ENCODE measurements around the gene MRAP.
A peak's percentile ranks its signal among the peaks of the same experiment; 100 is the strongest.
"Not testable (repeated sequence)": the region's sequence is repeated elsewhere in the genome, so short reads cannot be mapped to it uniquely, and the experiment has no call there.

Gene MRAP

GRCh38 chr21:32298658-32299081, at the start of gene MRAP:
Gene MRAP (plus strand): TSS chr21:32298855. CDS start chr21:32298972, 117 bp downstream.
- no peak for DNase-seq (ENCODE audit: extremely low read depth in 1 of 2, low read depth in 1 of 2)

- no peak for DNase-seq (ENCODE audit: extremely low read depth in 1 of 2, low read depth in 1 of 2)
Observed at GRCh38 chr21:32249511-32250280, 49.0 kb upstream of the MRAP start.

- DNase-seq (ENCODE audit: extremely low read depth in 1 of 2, low read depth in 1 of 2), result no peak
Observed at GRCh38 chr21:32252136-32252535, 46.5 kb upstream of the MRAP start.

- no peak for DNase-seq (ENCODE audit: extremely low read depth in 1 of 2, low read depth in 1 of 2)
Observed at GRCh38 chr21:32253215-32253641, 45.4 kb upstream of the MRAP start.

GRCh38 chr21:32256251-32256650, 42.4 kb upstream of the MRAP start:
- DNase-seq (ENCODE audit: extremely low read depth in 1 of 2, low read depth in 1 of 2), result no peak

GRCh38 chr21:32256873-32257620, 41.6 kb upstream of the MRAP start:
- DNase-seq (ENCODE audit: extremely low read depth in 1 of 2, low read depth in 1 of 2), result no peak

GRCh38 chr21:32257962-32258785, 40.5 kb upstream of the MRAP start:
- DNase-seq (ENCODE audit: extremely low read depth in 1 of 2, low read depth in 1 of 2), result peak in 1 of 2 donors; percentile 4

- DNase-seq (ENCODE audit: extremely low read depth in 1 of 2, low read depth in 1 of 2), result not testable (repeated sequence)
Observed at GRCh38 chr21:32258786-32259048, 39.9 kb upstream of the MRAP start.

- no peak for DNase-seq (ENCODE audit: extremely low read depth in 1 of 2, low read depth in 1 of 2)
Observed at GRCh38 chr21:32260130-32260529, 38.5 kb upstream of the MRAP start.

GRCh38 chr21:32261929-32262328, 36.7 kb upstream of the MRAP start:
- no peak for DNase-seq (ENCODE audit: extremely low read depth in 1 of 2, low read depth in 1 of 2)

GRCh38 chr21:32265321-32265720, 33.3 kb upstream of the MRAP start:
- DNase-seq (ENCODE audit: extremely low read depth in 1 of 2, low read depth in 1 of 2), result not testable (repeated sequence)

GRCh38 chr21:32270748-32271147, 27.9 kb upstream of the MRAP start:
- no peak for DNase-seq (ENCODE audit: extremely low read depth in 1 of 2, low read depth in 1 of 2)

GRCh38 chr21:32276671-32277070, 22.0 kb upstream of the MRAP start:
- DNase-seq (ENCODE audit: extremely low read depth in 1 of 2, low read depth in 1 of 2), result no peak

- DNase-seq (ENCODE audit: extremely low read depth in 1 of 2, low read depth in 1 of 2), result no peak
Observed at GRCh38 chr21:32278103-32278502, 20.6 kb upstream of the MRAP start.

- DNase-seq (ENCODE audit: extremely low read depth in 1 of 2, low read depth in 1 of 2), result peak; percentile 97
Observed at GRCh38 chr21:32278518-32279376, 19.9 kb upstream of the MRAP start, which contains the start of gene MIS18A. Gene MIS18A (minus strand): TSS chr21:32279049. CDS start chr21:32279014, 35 bp downstream.

- DNase-seq (ENCODE audit: extremely low read depth in 1 of 2, low read depth in 1 of 2), result no peak
Observed at GRCh38 chr21:32279377-32279680, 19.3 kb upstream of the MRAP start.

GRCh38 chr21:32281531-32281930, 17.1 kb upstream of the MRAP start:
- no peak for DNase-seq (ENCODE audit: extremely low read depth in 1 of 2, low read depth in 1 of 2)

GRCh38 chr21:32282992-32283391, 15.7 kb upstream of the MRAP start:
- DNase-seq (ENCODE audit: extremely low read depth in 1 of 2, low read depth in 1 of 2), result no peak

- DNase-seq (ENCODE audit: extremely low read depth in 1 of 2, low read depth in 1 of 2), result no peak
Observed at GRCh38 chr21:32285476-32285875, 13.2 kb upstream of the MRAP start.

GRCh38 chr21:32297449-32297848, 1.2 kb upstream of the MRAP start:
- no peak for DNase-seq (ENCODE audit: extremely low read depth in 1 of 2, low read depth in 1 of 2)

- no peak for DNase-seq (ENCODE audit: extremely low read depth in 1 of 2, low read depth in 1 of 2)
Observed at GRCh38 chr21:32298148-32298559, 501 bp upstream of the MRAP start.
